Smooth muscle cell (in vitro differentiated cells): ENCODE measurements around the gene SOX8. TPM values are rescaled to one million over a fixed set of nuclear protein-coding genes. Genes with fewer than 3 reads are reported as not detected.

Experiments
- DNase-seq: peaks from one replicate; lab custom pipeline; 2025; ENCODE audit not compliant: unreplicated experiment; lab: John Stamatoyannopoulos, UW
- H2AFZ ChIP-seq: fragments of 200-600 bp; sonication (generic); 2 replicates; pipeline ENCODE4 v1.6.0; 2016; ENCODE audit warnings: antibody characterized with exemption, low read depth, mild to moderate bottlenecking
- H3F3A ChIP-seq: fragments of 200-600 bp; sonication (generic); 2 replicates; pipeline ENCODE4 v1.6.0; 2017; ENCODE audit warnings: antibody characterized with exemption, low read depth
- H3K27ac ChIP-seq: fragments of 200-600 bp; sonication (generic); 2 replicates; pipeline ENCODE4 v1.5.1; 2016; ENCODE audit warnings: low read depth, mild to moderate bottlenecking
- H3K27me3 ChIP-seq: fragments of 200-600 bp; sonication (generic); 2 replicates; pipeline ENCODE4 v1.6.1; 2016; ENCODE audit warnings: low read depth, mild to moderate bottlenecking
- H3K36me3 ChIP-seq: fragments of 200-600 bp; sonication (generic); 2 replicates; pipeline ENCODE4 v1.5.1; 2016; ENCODE audit warnings: low read depth
- H3K4me1 ChIP-seq: fragments of 200-600 bp; sonication (generic); 2 replicates; pipeline ENCODE4 v1.5.1; 2016; ENCODE audit warnings: low read depth
- H3K4me2 ChIP-seq: fragments of 200-600 bp; sonication (generic); 2 replicates; pipeline ENCODE4 v1.6.0; 2016; ENCODE audit warnings: mild to moderate bottlenecking
- H3K4me3 ChIP-seq: fragments of 200-600 bp; sonication (generic); 2 replicates; pipeline ENCODE4 v1.5.1; 2016; ENCODE audit warnings: mild to moderate bottlenecking
- H3K79me2 ChIP-seq: fragments of 200-600 bp; sonication (generic); 2 replicates; pipeline ENCODE4 v1.6.0; 2016; ENCODE audit warnings: low read depth, mild to moderate bottlenecking
- H3K9ac ChIP-seq: fragments of 200-600 bp; sonication (generic); 2 replicates; pipeline ENCODE4 v1.6.0; 2016; ENCODE audit warnings: low read depth
- H3K9me3 ChIP-seq: fragments of 200-600 bp; sonication (generic); replicated peaks from 2 replicates; pipeline ENCODE4 v1.5.1; 2016; ENCODE audit warnings: low read depth
- H4K20me1 ChIP-seq: fragments of 200-600 bp; sonication (generic); 2 replicates; pipeline ENCODE4 v1.6.0; 2016; ENCODE audit warnings: low read depth
- CTCF ChIP-seq: fragments of 200-600 bp; sonication (generic); IDR thresholded peaks from 2 replicates; pipeline ENCODE4 v1.5.1; 2017; ENCODE audit warnings: borderline replicate concordance, mild to moderate bottlenecking, antibody characterized with exemption; ENCODE audit not compliant: insufficient read depth, poor library complexity, severe bottlenecking
- WGBS: methylation state at CpG from one replicate; pipeline ENCODE4 v1.1.7; 2016; ENCODE audit warnings: low lambda C conversion rate; 5-methylcytosine and 5-hydroxymethylcytosine counted together
- polyA plus RNA-seq: library from polyadenylated mRNA; unstranded; fragments of >200 nt; fragmentation: Nextera tagmentation; extraction: Ambion mirVana; gene quantifications from 2 replicates; pipeline ENCODE4 v1.2.1, GENCODE V29; 2016
- total RNA-seq: library from RNA; depleted of rRNA; stranded (reverse); fragments of >200 nt; gene quantifications from 2 replicates; pipeline ENCODE4 v1.2.3, GENCODE V29; 2014

SOX8 gene
- total and polyA plus RNA-seq, 2 experiments from 2014 or later, result 1.8 to 3.5 TPM

GRCh38 chr16:1003391-1004347, 22.1 kb downstream of the SOX8 start:
- H3K79me2 ChIP-seq, result no peaks in the 10 kb centered on the region
- H3K4me3 ChIP-seq, result no peak overlapping the region
- no peak overlapping the region for H3K9ac ChIP-seq
- no peaks in the 10 kb centered on the region for H3K27me3 ChIP-seq
- no peak overlapping the region for H3K27ac ChIP-seq
- no peaks in the 10 kb centered on the region for H3K36me3 ChIP-seq
- WGBS, result 87% methylated on average over 40 of the region's 41 CpGs
- H3K4me1 ChIP-seq, result no peaks in the 10 kb centered on the region
- H2AFZ ChIP-seq, result no peak overlapping the region
- DNase-seq, result no peak
- TF ChIP-seq CTCF, result no peak
- no peak overlapping the region for H3K4me2 ChIP-seq
- H3F3A ChIP-seq, result no peaks in the 10 kb centered on the region
- no peaks in the 10 kb centered on the region for H3K9me3 ChIP-seq
- H4K20me1 ChIP-seq, result no peaks in the 10 kb centered on the region

GRCh38 chr16:1005286-1005685, 23.7 kb downstream of the SOX8 start:
- no peak overlapping the region for H3K9ac ChIP-seq
- DNase-seq, result no peak
- no peaks in the 10 kb centered on the region for H3K9me3 ChIP-seq
- H3K27ac ChIP-seq, result no peak overlapping the region
- no peak overlapping the region for H2AFZ ChIP-seq
- H3K79me2 ChIP-seq, result no peaks in the 10 kb centered on the region
- 97% methylated on average over 11 of the region's 11 CpGs for WGBS
- H3F3A ChIP-seq, result no peaks in the 10 kb centered on the region
- no peaks in the 10 kb centered on the region for H3K4me1 ChIP-seq
- H4K20me1 ChIP-seq, result no peaks in the 10 kb centered on the region
- no peaks in the 10 kb centered on the region for H3K36me3 ChIP-seq
- H3K4me3 ChIP-seq, result no peak overlapping the region
- no peak for TF ChIP-seq CTCF
- H3K27me3 ChIP-seq, result no peaks in the 10 kb centered on the region
- no peak overlapping the region for H3K4me2 ChIP-seq

- Histone ChIP-seq H3K27me3 (no peaks in the 10 kb centered on the region), H3K9me3 (no peaks in the 10 kb centered on the region), H3K4me2 (no peak overlapping the region), H4K20me1 (no peaks in the 10 kb centered on the region), H3F3A (no peaks in the 10 kb centered on the region), H3K36me3 (no peaks in the 10 kb centered on the region), H3K9ac (no peak overlapping the region), H3K4me1 (no peaks in the 10 kb centered on the region), H3K79me2 (no peaks in the 10 kb centered on the region), H3K27ac (no peak overlapping the region), H2AFZ (no peak overlapping the region), H3K4me3 (no peak overlapping the region)
- TF ChIP-seq CTCF, result no peak
- DNase-seq, result no peak
- WGBS, result 97% methylated on average over 25 of the region's 25 CpGs
These were observed 25.2 kb downstream of the SOX8 start for GRCh38 chr16:1006781-1007180.
